H9 (cell line): ENCODE results near the gene MCAT. TPM values are rescaled to one million over a fixed set of nuclear protein-coding genes. Genes with fewer than 3 reads are reported as not detected.

Experiments
- DNase-seq: peaks from one replicate; pipeline ENCODE4 v3.0.0-alpha.2; 2017
- H2AFZ ChIP-seq: one replicate; pipeline ENCODE4 v1.6.1; 2013; ENCODE audit warnings: mild to moderate bottlenecking, low read length, control low read depth, moderate library complexity
- H2AK5ac ChIP-seq: 2 replicates; pipeline ENCODE4 v1.6.1; 2013; ENCODE audit warnings: low read length, control low read depth, mixed read lengths; ENCODE audit not compliant: insufficient read length
- H2BK120ac ChIP-seq: one replicate; pipeline ENCODE4 v1.6.1; 2013; ENCODE audit warnings: low read depth, mild to moderate bottlenecking, low read length, control low read depth, inconsistent platforms; ENCODE audit not compliant: poor library complexity, severe bottlenecking
- H2BK12ac ChIP-seq: 2 replicates; pipeline ENCODE4 v1.6.1; 2013; ENCODE audit warnings: low read length, control low read depth, mixed read lengths, low read depth; ENCODE audit not compliant: insufficient read length
- H2BK15ac ChIP-seq: 2 replicates; pipeline ENCODE4 v1.6.1; 2013; ENCODE audit warnings: low read depth, low read length, control low read depth
- H2BK20ac ChIP-seq: one replicate; pipeline ENCODE4 v1.6.1; 2013; ENCODE audit warnings: low read depth, mild to moderate bottlenecking, low read length, control low read depth, inconsistent platforms; ENCODE audit not compliant: poor library complexity, severe bottlenecking
- H2BK5ac ChIP-seq: 2 replicates; pipeline ENCODE4 v1.6.1; 2013; ENCODE audit warnings: low read length, control low read depth, mixed read lengths; ENCODE audit not compliant: insufficient read length
- H3K14ac ChIP-seq: 2 replicates; pipeline ENCODE4 v1.6.1; 2013; ENCODE audit warnings: low read length, control low read depth; ENCODE audit not compliant: insufficient read depth
- H3K18ac ChIP-seq: 2 replicates; pipeline ENCODE4 v1.6.1; 2013; ENCODE audit warnings: low read depth, mild to moderate bottlenecking, mixed read lengths, low read length, control low read depth; ENCODE audit not compliant: insufficient read length
- H3K23ac ChIP-seq: 2 replicates; pipeline ENCODE4 v1.6.1; 2013; ENCODE audit warnings: low read length, control low read depth, mixed read lengths, low read depth; ENCODE audit not compliant: insufficient read length
- H3K23me2 ChIP-seq: 2 replicates; pipeline ENCODE4 v1.6.1; 2013; ENCODE audit warnings: low read depth, mild to moderate bottlenecking, mixed read lengths, low read length, control low read depth; ENCODE audit not compliant: insufficient read length, poor library complexity, severe bottlenecking
- H3K27ac ChIP-seq: 2 replicates; pipeline ENCODE4 v1.5.1; 2013; ENCODE audit warnings: low read length, control low read depth, mixed read lengths, low read depth; ENCODE audit not compliant: insufficient read length
- H3K27me3 ChIP-seq: 2 replicates; pipeline ENCODE4 v1.6.1; 2013; ENCODE audit warnings: low read length, control low read depth, inconsistent platforms; ENCODE audit not compliant: insufficient read depth
- H3K4ac ChIP-seq: 2 replicates; pipeline ENCODE4 v1.6.1; 2013; ENCODE audit warnings: low read depth, mild to moderate bottlenecking, control low read depth, inconsistent platforms, low read length, moderate library complexity
- H3K4me1 ChIP-seq: 2 replicates; pipeline ENCODE4 v1.6.1; 2013; ENCODE audit warnings: low read length, control low read depth, inconsistent platforms; ENCODE audit not compliant: insufficient read depth
- H3K4me2 ChIP-seq: 2 replicates; pipeline ENCODE4 v1.6.1; 2013; ENCODE audit warnings: low read length, control low read depth, mixed read lengths; ENCODE audit not compliant: insufficient read length, insufficient read depth
- H3K56ac ChIP-seq: 2 replicates; pipeline ENCODE4 v1.6.1; 2013; ENCODE audit warnings: low read depth, mild to moderate bottlenecking, mixed read lengths, low read length, control low read depth; ENCODE audit not compliant: insufficient read length
- H3K79me1 ChIP-seq: 2 replicates; pipeline ENCODE4 v1.6.1; 2013; ENCODE audit warnings: low read depth, mild to moderate bottlenecking, moderate library complexity, low read length, control low read depth, inconsistent platforms; ENCODE audit not compliant: insufficient read depth, poor library complexity, severe bottlenecking
- H3K79me2 ChIP-seq: 2 replicates; pipeline ENCODE4 v1.6.1; 2013; ENCODE audit warnings: low read length, control low read depth, inconsistent platforms; ENCODE audit not compliant: insufficient read depth
- H3K9ac ChIP-seq: 2 replicates; pipeline ENCODE4 v1.6.1; 2013; ENCODE audit warnings: low read length, control low read depth, mixed read lengths; ENCODE audit not compliant: insufficient read length; ENCODE audit errors: extremely low read depth
- H3K9me3 ChIP-seq: one replicate; pipeline ENCODE4 v1.6.1; 2013; ENCODE audit warnings: low read depth, low read length, inconsistent platforms; ENCODE audit not compliant: control insufficient read depth
- H3T11ph ChIP-seq: one replicate; pipeline ENCODE4 v1.6.1; 2013; ENCODE audit warnings: mild to moderate bottlenecking, low read length, control low read depth, inconsistent platforms
- H4K20me1 ChIP-seq: one replicate; pipeline ENCODE4 v1.6.1; 2013; ENCODE audit not compliant: control insufficient read depth, insufficient read length, insufficient read depth
- H4K5ac ChIP-seq: 2 replicates; pipeline ENCODE4 v1.6.1; 2013; ENCODE audit warnings: low read depth, mild to moderate bottlenecking, mixed read lengths, low read length, control low read depth; ENCODE audit not compliant: insufficient read length
- H4K8ac ChIP-seq: replicated peaks from 2 replicates; pipeline ENCODE4 v1.6.1; 2013; ENCODE audit warnings: low read length, control low read depth, mixed read lengths, low read depth; ENCODE audit not compliant: insufficient read length
- H4K91ac ChIP-seq: 2 replicates; pipeline ENCODE4 v1.6.1; 2013; ENCODE audit warnings: low read depth, mild to moderate bottlenecking, moderate library complexity, mixed read lengths, low read length, control low read depth; ENCODE audit not compliant: insufficient read length
- H3K27ac Mint-ChIP-seq, 3 experiments: 2 replicates in 2 of 3; 3 replicates in 1 of 3; pipeline ENCODE4 v1.8.0; 2020 to 2021; ENCODE audit warnings: mixed read lengths in 3 of 3, mild to moderate bottlenecking in 1 of 3, moderate library complexity in 1 of 3
- H3K27me3 Mint-ChIP-seq: 2 replicates; pipeline ENCODE4 v1.8.0; 2021; ENCODE audit warnings: low read depth, mild to moderate bottlenecking, moderate library complexity, mixed read lengths
- H3K36me3 Mint-ChIP-seq, 3 experiments: 2 replicates in 2 of 3; 3 replicates in 1 of 3; pipeline ENCODE4 v1.8.0; 2020 to 2021; ENCODE audit warnings: low read depth in 3 of 3, mixed read lengths in 3 of 3; ENCODE audit not compliant: insufficient read depth in 1 of 3
- H3K4me1 Mint-ChIP-seq, 2 experiments: 2 replicates each; pipeline ENCODE4 v1.8.0; 2020; ENCODE audit warnings: mixed read lengths in 2 of 2
- H3K4me3 Mint-ChIP-seq, 2 experiments: 2 replicates in 1 of 2; 3 replicates in 1 of 2; pipeline ENCODE4 v1.8.0; 2020 to 2021; ENCODE audit warnings: mild to moderate bottlenecking in 2 of 2, mixed read lengths in 2 of 2, moderate library complexity in 1 of 2
- H3K9me3 Mint-ChIP-seq, 2 experiments: 2 replicates in 1 of 2; 3 replicates in 1 of 2; pipeline ENCODE4 v1.8.0; 2020; ENCODE audit warnings: mild to moderate bottlenecking in 2 of 2, mixed read lengths in 2 of 2, moderate library complexity in 1 of 2
- CTCF ChIP-seq: fragments of 200-600 bp; sonication (generic); conservative IDR thresholded peaks from 3 replicates; pipeline ENCODE4 v1.8.0; 2021; ENCODE audit warnings: antibody characterized with exemption, mild to moderate bottlenecking
- WGBS: extraction: QIAGEN DNeasy Blood & Tissue Kit; methylation state at CpG from one replicate; pipeline ENCODE4 v1.1.7; 2013; ENCODE audit warnings: missing lambda C conversion rate, low lambda C conversion rate, mixed read lengths; ENCODE audit not compliant: insufficient read length; ENCODE audit errors: extremely low coverage; 5-methylcytosine and 5-hydroxymethylcytosine counted together
- total RNA-seq: library from RNA; stranded (reverse); gene quantifications from 2 replicates; pipeline ENCODE4 v1.2.1, GENCODE V29; 2021

The MCAT gene
- total RNA-seq, 1 experiment from 2014 or later, result 20.3 TPM

GRCh38 chr22:43114958-43115357 lies 28.2 kb downstream of the MCAT start:
- Histone ChIP-seq H2BK12ac (no peak overlapping the region), H4K8ac (no peak overlapping the region), H2AK5ac (no peak overlapping the region), H3K4me2 (no peak overlapping the region), H2BK5ac (no peak overlapping the region), H3K79me2 (no peaks in the 10 kb centered on the region), H4K91ac (no peak overlapping the region), H3K4me1 (peaks cover 4% of the 10 kb centered on the region; the same call in 1 of the 2 replicates), H3K9ac (no peak overlapping the region), H3K9me3 (no peaks in the 10 kb centered on the region), H3K79me1 (no peaks in the 10 kb centered on the region), H3K27me3 (peaks cover 20% of the 10 kb centered on the region), H3K4ac (no peak overlapping the region), H2AFZ (no peak overlapping the region), H3T11ph (no peak overlapping the region), H4K5ac (no peak overlapping the region), H2BK15ac (no peak overlapping the region), H3K18ac (no peak overlapping the region), H4K20me1 (peaks cover 2% of the 10 kb centered on the region), H2BK120ac (no peak overlapping the region), H3K27ac (no peak overlapping the region), H2BK20ac (no peak overlapping the region), H3K23me2 (peaks cover 11% of the 10 kb centered on the region), H3K56ac (no peak overlapping the region), H3K23ac (no peak overlapping the region), H3K14ac (no peak overlapping the region; the same call in 1 of the 2 replicates)
- Mint-ChIP-seq H3K4me1 (peaks cover 15 to 29% of the 10 kb centered on the region in 2 experiments), H3K36me3 (no peaks in the 10 kb centered on the region), H3K27me3 (peaks cover 55% of the 10 kb centered on the region), H3K9me3 (no peaks in the 10 kb centered on the region), H3K4me3 (no peak overlapping the region), H3K27ac (peak overlapping the region in 1 of 3 experiments; percentile 79; a peak in 1 of 7 replicates)
- WGBS, result no CpG with 5 or more reads among the region's 5 CpGs
- no peak for DNase-seq
- no peak for TF ChIP-seq CTCF
